WTC11 (cell line): ENCODE measurements around the gene LGALS3. TPM values are rescaled to one million over a fixed set of nuclear protein-coding genes. Genes with fewer than 3 reads are reported as not detected.

Source experiments
- ATAC-seq: fragments of 200-7000 bp; cut with Tn5 transposase; 2 replicates; pipeline ENCODE4 v1.10.0; 2021; ENCODE audit warnings: mild to moderate bottlenecking, moderate library complexity
- CTCF ChIA-PET: fragments of 300-600 bp; sonication (Branson Sonifier 250); formaldehyde crosslinking; loops from one replicate; lab custom pipeline; 2021; ENCODE audit warnings: antibody characterized with exemption; lab: Charles Lee
- POLR2A ChIA-PET: fragments of 350-600 bp; sonication (Branson Sonifier 250); formaldehyde crosslinking; loops from one replicate; lab custom pipeline; 2021; ENCODE audit warnings: antibody characterized with exemption; lab: Charles Lee
- DNase-seq: peaks from one replicate; pipeline ENCODE4 v3.0.0; 2021; ENCODE audit warnings: low spot score
- H3K27ac Mint-ChIP-seq: 2 replicates; pipeline ENCODE4 v1.8.0; 2021; ENCODE audit warnings: mixed read lengths
- H3K27me3 Mint-ChIP-seq: 2 replicates; pipeline ENCODE4 v1.8.0; 2021; ENCODE audit warnings: low read depth, mild to moderate bottlenecking, moderate library complexity, mixed read lengths
- H3K36me3 Mint-ChIP-seq: 2 replicates; pipeline ENCODE4 v1.8.0; 2021; ENCODE audit warnings: mixed read lengths
- H3K4me1 Mint-ChIP-seq: 2 replicates; pipeline ENCODE4 v1.8.0; 2022; ENCODE audit warnings: mixed read lengths
- H3K4me3 Mint-ChIP-seq: 2 replicates; pipeline ENCODE4 v1.8.0; 2021; ENCODE audit warnings: mild to moderate bottlenecking, moderate library complexity, mixed read lengths
- H3K9me3 Mint-ChIP-seq: 2 replicates; pipeline ENCODE4 v1.8.0; 2021; ENCODE audit warnings: mixed read lengths
- ELF4 ChIP-seq: sonication (generic); formaldehyde crosslinking; IDR thresholded peaks from 2 replicates; pipeline ENCODE4 v1.8.1; 2022; ENCODE audit warnings: low read depth, mild to moderate bottlenecking, moderate library complexity, missing genetic modification reagents
- ESRRA ChIP-seq: sonication (generic); formaldehyde crosslinking; IDR thresholded peaks from 2 replicates; pipeline ENCODE4 v1.8.1; 2022; ENCODE audit warnings: mild to moderate bottlenecking, missing genetic modification reagents, borderline replicate concordance
- FOXP1 ChIP-seq: sonication (generic); formaldehyde crosslinking; IDR thresholded peaks from 2 replicates; pipeline ENCODE4 v1.8.0; 2022; ENCODE audit warnings: missing genetic modification reagents, mild to moderate bottlenecking, moderate library complexity, borderline replicate concordance
- HMGA2 ChIP-seq: fragments of 250-450 bp; sonication (Bioruptor Pico); IDR thresholded peaks from 2 replicates; pipeline ENCODE4 v1.4.0; 2021; ENCODE audit warnings: mild to moderate bottlenecking, moderate library complexity
- IRF2 ChIP-seq: sonication (generic); formaldehyde crosslinking; IDR thresholded peaks from 2 replicates; pipeline ENCODE4 v1.8.0; 2022; ENCODE audit warnings: low read depth, missing genetic modification reagents, borderline replicate concordance
- JUN ChIP-seq: sonication (generic); formaldehyde crosslinking; IDR thresholded peaks from 2 replicates; pipeline ENCODE4 v1.8.0; 2023; ENCODE audit warnings: mild to moderate bottlenecking, missing genetic modification reagents
- NFATC4 ChIP-seq: fragments of 250-450 bp; sonication (Bioruptor Pico); IDR thresholded peaks from 2 replicates; pipeline ENCODE4 v1.9.0; 2021; ENCODE audit warnings: mild to moderate bottlenecking
- NR1H2 ChIP-seq: sonication (generic); formaldehyde crosslinking; IDR thresholded peaks from 2 replicates; pipeline ENCODE4 v1.9.0; 2021; ENCODE audit warnings: mild to moderate bottlenecking, moderate library complexity, missing genetic modification reagents
- OVOL2 ChIP-seq: fragments of 250-450 bp; sonication (Bioruptor Pico); IDR thresholded peaks from 2 replicates; pipeline ENCODE4 v1.9.0; 2021; ENCODE audit warnings: mild to moderate bottlenecking, borderline replicate concordance
- PRRX2 ChIP-seq: fragments of 250-450 bp; sonication (Bioruptor Pico); IDR thresholded peaks from 2 replicates; pipeline ENCODE4 v1.8.0; 2021; ENCODE audit warnings: mild to moderate bottlenecking
- SMAD4 ChIP-seq: sonication (generic); formaldehyde crosslinking; IDR thresholded peaks from 2 replicates; pipeline ENCODE4 v1.8.0; 2022; ENCODE audit warnings: mild to moderate bottlenecking, missing genetic modification reagents
- SOX15 ChIP-seq: fragments of 250-450 bp; sonication (Bioruptor Pico); IDR thresholded peaks from 2 replicates; pipeline ENCODE4 v1.9.0; 2021; ENCODE audit warnings: mild to moderate bottlenecking
- TP53 ChIP-seq: sonication (generic); formaldehyde crosslinking; IDR thresholded peaks from 2 replicates; pipeline ENCODE4 v1.8.1; 2023; ENCODE audit warnings: mild to moderate bottlenecking, missing genetic modification reagents
- ZNF138 ChIP-seq: sonication (generic); formaldehyde crosslinking; conservative IDR thresholded peaks from 2 replicates; pipeline ENCODE4 v1.8.1; 2022; ENCODE audit warnings: mild to moderate bottlenecking, moderate library complexity, missing genetic modification reagents
- ZNF671 ChIP-seq: fragments of 250-450 bp; sonication (Bioruptor Pico); IDR thresholded peaks from 2 replicates; pipeline ENCODE4 v1.8.0; 2021; ENCODE audit warnings: mild to moderate bottlenecking
- total RNA-seq: library from RNA; stranded (reverse); gene quantifications from 3 replicates; pipeline ENCODE4 v1.2.3, GENCODE V29; 2021
- TF ChIP-seq, protein P1 (sequence below): sonication (generic); formaldehyde crosslinking; IDR thresholded peaks from 2 replicates; pipeline ENCODE4 v1.8.0; 2023; ENCODE audit warnings: missing genetic modification reagents, mild to moderate bottlenecking, borderline replicate concordance
- TF ChIP-seq, protein P2 (sequence below): sonication (generic); formaldehyde crosslinking; conservative IDR thresholded peaks from 2 replicates; pipeline ENCODE4 v1.8.1; 2022; ENCODE audit warnings: mild to moderate bottlenecking, missing genetic modification reagents
- TF ChIP-seq, protein P3 (sequence below): sonication (generic); formaldehyde crosslinking; IDR thresholded peaks from 2 replicates; pipeline ENCODE4 v1.8.1; 2022; ENCODE audit warnings: low read depth, mild to moderate bottlenecking, moderate library complexity, missing genetic modification reagents, borderline replicate concordance
- TF ChIP-seq, protein P4 (sequence below): fragments of 200-600 bp; IDR thresholded peaks from 2 replicates; pipeline ENCODE4 v1.8.0; 2022; ENCODE audit warnings: antibody characterized with exemption
- TF ChIP-seq, protein P5 (sequence below): fragments of 250-450 bp; sonication (Bioruptor Pico); IDR thresholded peaks from 2 replicates; pipeline ENCODE4 v2.1.2; 2022; ENCODE audit warnings: mild to moderate bottlenecking, moderate library complexity
- TF ChIP-seq, protein P6 (sequence below): sonication (generic); formaldehyde crosslinking; IDR thresholded peaks from 2 replicates; pipeline ENCODE4 v1.8.1; 2023; ENCODE audit warnings: mild to moderate bottlenecking, missing genetic modification reagents
- TF ChIP-seq, protein P7 (sequence below): sonication (generic); formaldehyde crosslinking; IDR thresholded peaks from 2 replicates; pipeline ENCODE4 v1.8.1; 2023; ENCODE audit warnings: mild to moderate bottlenecking, missing genetic modification reagents, moderate library complexity

LGALS3 gene
- total RNA-seq, 1 experiment from 2014 or later, result 5.8 TPM

DNA sequence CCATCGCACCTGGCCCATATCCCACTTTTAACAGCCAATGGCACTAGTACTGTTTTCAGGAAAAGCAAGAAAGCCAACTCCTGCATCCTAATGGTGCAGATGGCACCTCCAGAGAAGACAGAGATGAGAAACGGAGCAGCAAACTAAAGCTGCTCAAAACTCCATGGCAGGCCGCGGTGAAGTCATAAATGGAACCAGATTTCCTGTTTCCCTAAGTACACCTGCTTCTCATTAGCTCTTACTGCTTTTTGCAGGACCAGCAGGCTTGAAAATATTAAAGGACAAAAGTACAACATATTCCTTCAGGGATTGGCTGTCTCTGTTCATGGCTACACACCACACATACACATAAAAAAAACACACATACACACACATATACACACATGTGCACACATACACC, 36.7 kb upstream of the LGALS3 start (continued):
- TF ChIP-seq, protein P1, sequence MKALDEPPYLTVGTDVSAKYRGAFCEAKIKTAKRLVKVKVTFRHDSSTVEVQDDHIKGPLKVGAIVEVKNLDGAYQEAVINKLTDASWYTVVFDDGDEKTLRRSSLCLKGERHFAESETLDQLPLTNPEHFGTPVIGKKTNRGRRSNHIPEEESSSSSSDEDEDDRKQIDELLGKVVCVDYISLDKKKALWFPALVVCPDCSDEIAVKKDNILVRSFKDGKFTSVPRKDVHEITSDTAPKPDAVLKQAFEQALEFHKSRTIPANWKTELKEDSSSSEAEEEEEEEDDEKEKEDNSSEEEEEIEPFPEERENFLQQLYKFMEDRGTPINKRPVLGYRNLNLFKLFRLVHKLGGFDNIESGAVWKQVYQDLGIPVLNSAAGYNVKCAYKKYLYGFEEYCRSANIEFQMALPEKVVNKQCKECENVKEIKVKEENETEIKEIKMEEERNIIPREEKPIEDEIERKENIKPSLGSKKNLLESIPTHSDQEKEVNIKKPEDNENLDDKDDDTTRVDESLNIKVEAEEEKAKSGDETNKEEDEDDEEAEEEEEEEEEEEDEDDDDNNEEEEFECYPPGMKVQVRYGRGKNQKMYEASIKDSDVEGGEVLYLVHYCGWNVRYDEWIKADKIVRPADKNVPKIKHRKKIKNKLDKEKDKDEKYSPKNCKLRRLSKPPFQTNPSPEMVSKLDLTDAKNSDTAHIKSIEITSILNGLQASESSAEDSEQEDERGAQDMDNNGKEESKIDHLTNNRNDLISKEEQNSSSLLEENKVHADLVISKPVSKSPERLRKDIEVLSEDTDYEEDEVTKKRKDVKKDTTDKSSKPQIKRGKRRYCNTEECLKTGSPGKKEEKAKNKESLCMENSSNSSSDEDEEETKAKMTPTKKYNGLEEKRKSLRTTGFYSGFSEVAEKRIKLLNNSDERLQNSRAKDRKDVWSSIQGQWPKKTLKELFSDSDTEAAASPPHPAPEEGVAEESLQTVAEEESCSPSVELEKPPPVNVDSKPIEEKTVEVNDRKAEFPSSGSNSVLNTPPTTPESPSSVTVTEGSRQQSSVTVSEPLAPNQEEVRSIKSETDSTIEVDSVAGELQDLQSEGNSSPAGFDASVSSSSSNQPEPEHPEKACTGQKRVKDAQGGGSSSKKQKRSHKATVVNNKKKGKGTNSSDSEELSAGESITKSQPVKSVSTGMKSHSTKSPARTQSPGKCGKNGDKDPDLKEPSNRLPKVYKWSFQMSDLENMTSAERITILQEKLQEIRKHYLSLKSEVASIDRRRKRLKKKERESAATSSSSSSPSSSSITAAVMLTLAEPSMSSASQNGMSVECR (CRISPR knock-in tag), result no peak
- TF ChIP-seq ESRRA (no peak), TP53 (CRISPR knock-in tag) (no peak), NFATC4 (no peak), HMGA2 (CRISPR knock-in tag) (no peak), SMAD4 (no peak), PRRX2 (CRISPR knock-in tag) (no peak), ZNF671 (CRISPR knock-in tag) (no peak), JUN (CRISPR knock-in tag) (no peak), ELF4 (no peak)
- TF ChIP-seq, protein P2, sequence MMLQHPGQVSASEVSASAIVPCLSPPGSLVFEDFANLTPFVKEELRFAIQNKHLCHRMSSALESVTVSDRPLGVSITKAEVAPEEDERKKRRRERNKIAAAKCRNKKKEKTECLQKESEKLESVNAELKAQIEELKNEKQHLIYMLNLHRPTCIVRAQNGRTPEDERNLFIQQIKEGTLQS (CRISPR knock-in tag), result no peak
- TF ChIP-seq, all 79 proteins: peak for 0

DNA sequence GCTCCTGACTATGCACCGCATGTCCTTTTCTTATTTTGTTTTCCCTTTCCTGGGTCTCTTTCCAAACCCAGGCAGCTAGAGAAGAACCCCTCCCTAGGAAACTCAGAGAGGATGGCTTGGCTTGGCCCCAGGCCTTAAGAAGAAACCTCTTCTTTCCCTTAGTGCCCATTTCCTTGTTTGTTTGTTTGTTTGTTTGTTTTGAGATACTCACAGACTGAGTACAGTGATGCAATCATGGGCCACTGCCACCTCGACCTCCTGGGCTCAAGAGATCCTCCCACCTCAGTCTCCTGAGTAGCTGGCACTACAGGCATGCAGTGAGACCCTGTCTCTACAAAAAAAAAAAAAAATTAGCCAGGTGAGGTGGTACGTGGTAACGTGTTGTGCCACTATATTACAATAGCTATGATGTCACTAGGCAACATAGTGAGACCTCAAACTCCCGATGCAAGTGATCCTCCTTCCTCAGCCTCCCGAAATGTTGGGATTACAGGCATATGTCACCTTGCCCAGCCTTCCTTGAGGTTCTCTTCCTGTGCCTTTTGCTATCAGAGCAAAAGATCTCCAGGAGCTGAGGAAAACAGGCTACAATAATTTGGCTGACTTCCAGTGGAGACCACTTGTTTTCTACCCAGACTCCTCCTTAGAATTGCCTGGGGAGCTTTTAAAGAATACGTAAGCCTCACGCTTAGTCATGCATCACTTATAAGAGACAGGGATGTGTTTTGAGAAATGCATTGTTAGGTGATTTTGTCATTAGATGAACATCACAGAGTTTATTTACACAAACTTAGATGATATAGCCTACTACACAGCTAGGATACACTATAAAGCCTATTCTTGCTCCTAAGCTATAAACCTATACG, 34.5 kb upstream of the LGALS3 start:
- Mint-ChIP-seq H3K9me3 (no peaks in the 10 kb centered on the region), H3K4me3 (no peak overlapping the region), H3K27ac (no peak overlapping the region), H3K4me1 (peaks cover 4% of the 10 kb centered on the region), H3K36me3 (no peaks in the 10 kb centered on the region), H3K27me3 (no peaks in the 10 kb centered on the region; the same call in 1 of the 2 replicates)
- ATAC-seq, result no peak
- TF ChIP-seq ZNF138, result no peak
- no peak for TF ChIP-seq SOX15 (CRISPR knock-in tag)
- no peak for TF ChIP-seq OVOL2 (CRISPR knock-in tag)
- ChIA-PET CTCF (interaction anchor here (0.5 to 4.3 kb wide), 4 partner anchors 8 to 44 kb away, joined by 3 to 18 read pairs (median 5); no protein-coding TSS in a partner anchor), POLR2A (no interaction called here)
- DNase-seq, result no peak

DNA sequence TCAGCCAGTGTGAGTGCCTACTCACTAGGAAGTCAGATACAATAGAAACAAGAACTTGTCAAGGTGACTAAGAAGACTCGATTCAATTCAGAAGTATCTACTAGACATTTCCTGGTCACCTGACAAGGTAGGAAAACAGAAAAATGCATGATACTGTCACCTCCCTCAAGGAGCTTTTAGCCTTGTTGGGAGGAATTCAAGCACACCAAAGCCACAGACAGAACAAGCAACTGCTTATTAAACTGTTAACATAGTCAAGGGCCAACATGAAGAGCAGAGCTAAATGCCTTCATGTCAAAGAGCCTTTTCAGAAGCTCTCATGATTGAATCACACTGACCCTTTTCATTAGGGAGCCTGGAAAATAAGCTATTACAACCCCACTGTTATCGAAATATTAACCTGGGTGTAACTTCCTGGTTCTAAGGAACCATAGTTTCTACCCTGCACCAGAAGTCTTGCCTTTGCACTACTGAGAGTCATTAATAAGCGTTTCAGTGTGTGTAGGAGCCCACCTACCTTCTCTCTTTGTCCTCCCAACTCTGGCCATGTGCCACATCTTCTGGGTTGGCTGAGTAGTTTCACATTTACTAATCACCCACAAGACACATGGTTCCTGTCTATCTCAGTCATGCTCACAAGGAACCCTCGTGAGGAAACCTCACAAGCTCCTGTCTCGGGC, 31.0 kb upstream of the LGALS3 start:
- DNase-seq (no peak), ATAC-seq (no peak)
- CTCF ChIA-PET, result no interaction called here
- POLR2A ChIA-PET, result no interaction called here
- Mint-ChIP-seq H3K27ac (no peak overlapping the region), H3K27me3 (no peaks in the 10 kb centered on the region; the same call in 1 of the 2 replicates), H3K4me1 (peaks cover 19% of the 10 kb centered on the region), H3K36me3 (no peaks in the 10 kb centered on the region), H3K9me3 (no peaks in the 10 kb centered on the region), H3K4me3 (no peak overlapping the region)
- TF ChIP-seq NR1H2 (no peak), ELF4 (no peak), FOXP1 (no peak), IRF2 (no peak)
- TF ChIP-seq, protein P3, sequence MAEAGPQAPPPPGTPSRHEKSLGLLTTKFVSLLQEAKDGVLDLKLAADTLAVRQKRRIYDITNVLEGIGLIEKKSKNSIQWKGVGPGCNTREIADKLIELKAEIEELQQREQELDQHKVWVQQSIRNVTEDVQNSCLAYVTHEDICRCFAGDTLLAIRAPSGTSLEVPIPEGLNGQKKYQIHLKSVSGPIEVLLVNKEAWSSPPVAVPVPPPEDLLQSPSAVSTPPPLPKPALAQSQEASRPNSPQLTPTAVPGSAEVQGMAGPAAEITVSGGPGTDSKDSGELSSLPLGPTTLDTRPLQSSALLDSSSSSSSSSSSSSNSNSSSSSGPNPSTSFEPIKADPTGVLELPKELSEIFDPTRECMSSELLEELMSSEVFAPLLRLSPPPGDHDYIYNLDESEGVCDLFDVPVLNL, result no peak
- TF ChIP-seq, protein P4, sequence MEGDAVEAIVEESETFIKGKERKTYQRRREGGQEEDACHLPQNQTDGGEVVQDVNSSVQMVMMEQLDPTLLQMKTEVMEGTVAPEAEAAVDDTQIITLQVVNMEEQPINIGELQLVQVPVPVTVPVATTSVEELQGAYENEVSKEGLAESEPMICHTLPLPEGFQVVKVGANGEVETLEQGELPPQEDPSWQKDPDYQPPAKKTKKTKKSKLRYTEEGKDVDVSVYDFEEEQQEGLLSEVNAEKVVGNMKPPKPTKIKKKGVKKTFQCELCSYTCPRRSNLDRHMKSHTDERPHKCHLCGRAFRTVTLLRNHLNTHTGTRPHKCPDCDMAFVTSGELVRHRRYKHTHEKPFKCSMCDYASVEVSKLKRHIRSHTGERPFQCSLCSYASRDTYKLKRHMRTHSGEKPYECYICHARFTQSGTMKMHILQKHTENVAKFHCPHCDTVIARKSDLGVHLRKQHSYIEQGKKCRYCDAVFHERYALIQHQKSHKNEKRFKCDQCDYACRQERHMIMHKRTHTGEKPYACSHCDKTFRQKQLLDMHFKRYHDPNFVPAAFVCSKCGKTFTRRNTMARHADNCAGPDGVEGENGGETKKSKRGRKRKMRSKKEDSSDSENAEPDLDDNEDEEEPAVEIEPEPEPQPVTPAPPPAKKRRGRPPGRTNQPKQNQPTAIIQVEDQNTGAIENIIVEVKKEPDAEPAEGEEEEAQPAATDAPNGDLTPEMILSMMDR, result no peak
- TF ChIP-seq, protein P5, sequence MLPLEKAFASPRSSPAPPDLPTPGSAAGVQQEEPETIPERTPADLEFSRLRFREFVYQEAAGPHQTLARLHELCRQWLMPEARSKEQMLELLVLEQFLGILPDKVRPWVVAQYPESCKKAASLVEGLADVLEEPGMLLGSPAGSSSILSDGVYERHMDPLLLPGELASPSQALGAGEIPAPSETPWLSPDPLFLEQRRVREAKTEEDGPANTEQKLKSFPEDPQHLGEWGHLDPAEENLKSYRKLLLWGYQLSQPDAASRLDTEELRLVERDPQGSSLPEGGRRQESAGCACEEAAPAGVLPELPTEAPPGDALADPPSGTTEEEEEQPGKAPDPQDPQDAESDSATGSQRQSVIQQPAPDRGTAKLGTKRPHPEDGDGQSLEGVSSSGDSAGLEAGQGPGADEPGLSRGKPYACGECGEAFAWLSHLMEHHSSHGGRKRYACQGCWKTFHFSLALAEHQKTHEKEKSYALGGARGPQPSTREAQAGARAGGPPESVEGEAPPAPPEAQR, result no peak
- TF ChIP-seq, protein P6, sequence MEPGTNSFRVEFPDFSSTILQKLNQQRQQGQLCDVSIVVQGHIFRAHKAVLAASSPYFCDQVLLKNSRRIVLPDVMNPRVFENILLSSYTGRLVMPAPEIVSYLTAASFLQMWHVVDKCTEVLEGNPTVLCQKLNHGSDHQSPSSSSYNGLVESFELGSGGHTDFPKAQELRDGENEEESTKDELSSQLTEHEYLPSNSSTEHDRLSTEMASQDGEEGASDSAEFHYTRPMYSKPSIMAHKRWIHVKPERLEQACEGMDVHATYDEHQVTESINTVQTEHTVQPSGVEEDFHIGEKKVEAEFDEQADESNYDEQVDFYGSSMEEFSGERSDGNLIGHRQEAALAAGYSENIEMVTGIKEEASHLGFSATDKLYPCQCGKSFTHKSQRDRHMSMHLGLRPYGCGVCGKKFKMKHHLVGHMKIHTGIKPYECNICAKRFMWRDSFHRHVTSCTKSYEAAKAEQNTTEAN (CRISPR knock-in tag), result no peak
- TF ChIP-seq, protein P7, sequence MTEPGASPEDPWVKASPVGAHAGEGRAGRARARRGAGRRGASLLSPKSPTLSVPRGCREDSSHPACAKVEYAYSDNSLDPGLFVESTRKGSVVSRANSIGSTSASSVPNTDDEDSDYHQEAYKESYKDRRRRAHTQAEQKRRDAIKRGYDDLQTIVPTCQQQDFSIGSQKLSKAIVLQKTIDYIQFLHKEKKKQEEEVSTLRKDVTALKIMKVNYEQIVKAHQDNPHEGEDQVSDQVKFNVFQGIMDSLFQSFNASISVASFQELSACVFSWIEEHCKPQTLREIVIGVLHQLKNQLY (CRISPR knock-in tag), result no peak
